Measurements from ENCODE around the gene SNAP23. TPM values are rescaled to one million over a fixed set of nuclear protein-coding genes. Genes with fewer than 3 reads are reported as not detected.

The SNAP23 gene
- total RNA-seq, 1 experiment from 2014 or later: 68.3 TPM

GRCh38 chr15:42495361-42496212 lies at the start of gene SNAP23 (continued):
- TF ChIP-seq ZNF512 (CRISPR knock-in tag; IDR thresholded peaks at IDR 0.05; ENCODE audit: borderline replicate concordance) (no peak), KAT7 (CRISPR knock-in tag; IDR thresholded peaks at IDR 0.05; ENCODE audit: borderline replicate concordance) (no peak), CREM (CRISPR knock-in tag; IDR thresholded peaks at IDR 0.05) (0 out of 2 replicates have a peak, but pooled peaks have one; percentile 23), AFF4 (CRISPR knock-in tag; IDR thresholded peaks at IDR 0.05; ENCODE audit: borderline replicate concordance) (no peak), FOXP4 (CRISPR knock-in tag; IDR thresholded peaks at IDR 0.05) (no peak), FOXJ3 (CRISPR knock-in tag; IDR thresholded peaks at IDR 0.05; ENCODE audit: borderline replicate concordance) (no peak), ZNF425 (CRISPR knock-in tag; conservative IDR thresholded peaks at IDR 0.05) (no peak), HMGXB4 (CRISPR knock-in tag; IDR thresholded peaks at IDR 0.05) (peak; percentile 54; the same call in 1 of the 2 replicates), MAX (CRISPR knock-in tag; IDR thresholded peaks at IDR 0.05) (peak; percentile 71), ZNF232 (CRISPR knock-in tag; IDR thresholded peaks at IDR 0.05) (0 out of 2 replicates have a peak, but pooled peaks have one; percentile 64), ZMAT4 (CRISPR knock-in tag; IDR thresholded peaks at IDR 0.05) (no peak), ETV6 (CRISPR knock-in tag; IDR thresholded peaks at IDR 0.05) (no peak), E2F4 (CRISPR knock-in tag; IDR thresholded peaks at IDR 0.05; ENCODE audit: borderline replicate concordance, low read depth) (no peak), TEAD4 (CRISPR knock-in tag; IDR thresholded peaks at IDR 0.05) (no peak), HMGA2 (CRISPR knock-in tag; IDR thresholded peaks at IDR 0.05) (no peak)
